Breast epithelium (tissue), 4 donors: ENCODE results near the gene RPL22L1. TPM values are rescaled to one million over a fixed set of nuclear protein-coding genes. Genes with fewer than 3 reads are reported as not detected.

ENCODE experiments used
- DNase-seq, 2 donors: peaks; one replicate each; pipeline ENCODE4 v3.0.0-alpha.2; 2019; ENCODE audit warnings: low spot score in 2 of 2
- H3K27ac ChIP-seq, 2 donors: fragments of 200-600 bp; sonication (generic) in 1 of 2; one replicate each; pipeline ENCODE4 v1.5.1; 2016 to 2019; ENCODE audit warnings: mild to moderate bottlenecking in 1 of 2
- H3K27me3 ChIP-seq, 2 donors: fragments of 200-600 bp; sonication (generic) in 1 of 2; one replicate each; pipeline versions ENCODE4 v1.5.1 to v1.6.0; 2017 to 2019; ENCODE audit warnings: control low read depth in 1 of 2, mild to moderate bottlenecking in 1 of 2
- H3K36me3 ChIP-seq: fragments of 200-600 bp; one replicate; pipeline ENCODE4 v1.5.1; 2019
- H3K4me1 ChIP-seq, 2 donors: fragments of 200-600 bp; sonication (generic); one replicate each; pipeline ENCODE4 v1.5.1; 2016 to 2019; ENCODE audit warnings: control low read depth in 1 of 2
- H3K4me3 ChIP-seq, 3 donors: fragments of 200-600 bp; sonication (generic); 1 replicate in 2 of 3; 2 replicates in 1 of 3; pipeline ENCODE4 v1.5.1; 2016 to 2019; ENCODE audit warnings: mild to moderate bottlenecking in 3 of 3, moderate library complexity in 2 of 3
- H3K9me3 ChIP-seq, 2 donors: fragments of 200-600 bp; sonication (generic) in 1 of 2; one replicate each; pipeline ENCODE4 v1.5.1; 2016 to 2019; ENCODE audit warnings: control low read depth in 1 of 2
- POLR2A ChIP-seq: fragments of 450-650 bp; IDR thresholded peaks from one replicate; pipeline ENCODE4 v1.6.1; 2016; ENCODE audit warnings: antibody characterized with exemption, mild to moderate bottlenecking, moderate library complexity
- POLR2AphosphoS5 ChIP-seq, 3 donors: sonication (generic); formaldehyde crosslinking; IDR thresholded peaks; one replicate each; pipeline ENCODE4 v1.6.1; 2017; ENCODE audit warnings: antibody characterized with exemption in 3 of 3
- intact Hi-C: fragments of 100-400 bp; cut with DNase I; formaldehyde crosslinking; loops from one replicate; pipeline ENCODE4 v1.15.1; 2023; ENCODE audit warnings: low total_unique reads
- total RNA-seq, 3 donors: library from RNA; depleted of rRNA; stranded (reverse); fragments of >200 nt; gene quantifications; one replicate each; pipeline ENCODE4 v1.1.0, GENCODE V29; 2016
- TF ChIP-seq, protein P1 (sequence below), 3 donors: fragments of 450-650 bp; IDR thresholded peaks; one replicate each; pipeline ENCODE4 v1.5.1; 2016 to 2017; ENCODE audit warnings: antibody characterized with exemption in 3 of 3, mild to moderate bottlenecking in 3 of 3, moderate library complexity in 3 of 3

The RPL22L1 gene
- total RNA-seq, 3 donors from 2014 or later: 36.5 to 196 (median 114) TPM

DNA sequence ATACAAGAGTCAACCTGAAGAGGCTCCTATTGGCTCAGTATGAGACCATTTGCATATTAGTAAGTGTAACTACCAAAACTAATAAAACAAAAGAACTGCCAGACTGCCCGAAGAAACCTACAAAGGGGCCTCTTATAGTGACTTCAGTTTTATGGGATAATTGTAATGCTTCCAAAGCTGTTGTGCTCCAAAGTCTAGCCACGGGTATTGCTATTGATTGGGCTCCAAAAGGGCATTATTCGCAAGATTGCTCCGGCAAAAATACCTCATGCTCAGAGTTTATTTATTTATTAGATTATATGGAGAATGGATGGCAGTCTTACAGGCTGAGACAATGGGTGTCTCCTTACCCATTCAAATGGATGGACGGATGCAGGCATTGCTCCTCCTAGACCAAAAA lies 11.4 kb downstream of the RPL22L1 start:
- H3K9me3 ChIP-seq: no peaks in the 10 kb centered on the region
- intact Hi-C loops: no loop called here
- no peak overlapping the region for H3K27ac ChIP-seq
- no peaks in the 10 kb centered on the region for H3K4me1 ChIP-seq
- H3K36me3 ChIP-seq: no peaks in the 10 kb centered on the region
- no peak for DNase-seq
- no peaks in the 10 kb centered on the region for H3K27me3 ChIP-seq
- no peak overlapping the region for H3K4me3 ChIP-seq
- no peak for TF ChIP-seq POLR2A
- TF ChIP-seq, protein P1, sequence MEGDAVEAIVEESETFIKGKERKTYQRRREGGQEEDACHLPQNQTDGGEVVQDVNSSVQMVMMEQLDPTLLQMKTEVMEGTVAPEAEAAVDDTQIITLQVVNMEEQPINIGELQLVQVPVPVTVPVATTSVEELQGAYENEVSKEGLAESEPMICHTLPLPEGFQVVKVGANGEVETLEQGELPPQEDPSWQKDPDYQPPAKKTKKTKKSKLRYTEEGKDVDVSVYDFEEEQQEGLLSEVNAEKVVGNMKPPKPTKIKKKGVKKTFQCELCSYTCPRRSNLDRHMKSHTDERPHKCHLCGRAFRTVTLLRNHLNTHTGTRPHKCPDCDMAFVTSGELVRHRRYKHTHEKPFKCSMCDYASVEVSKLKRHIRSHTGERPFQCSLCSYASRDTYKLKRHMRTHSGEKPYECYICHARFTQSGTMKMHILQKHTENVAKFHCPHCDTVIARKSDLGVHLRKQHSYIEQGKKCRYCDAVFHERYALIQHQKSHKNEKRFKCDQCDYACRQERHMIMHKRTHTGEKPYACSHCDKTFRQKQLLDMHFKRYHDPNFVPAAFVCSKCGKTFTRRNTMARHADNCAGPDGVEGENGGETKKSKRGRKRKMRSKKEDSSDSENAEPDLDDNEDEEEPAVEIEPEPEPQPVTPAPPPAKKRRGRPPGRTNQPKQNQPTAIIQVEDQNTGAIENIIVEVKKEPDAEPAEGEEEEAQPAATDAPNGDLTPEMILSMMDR (IDR thresholded peaks at IDR 0.05): no peak
- TF ChIP-seq POLR2AphosphoS5 (IDR thresholded peaks at IDR 0.05): no peak

GRCh38 chr3:170852324-170852723 lies 17.7 kb downstream of the RPL22L1 start:
- H3K9me3 ChIP-seq: no peaks in the 10 kb centered on the region
- H3K36me3 ChIP-seq: no peaks in the 10 kb centered on the region
- no peak for TF ChIP-seq POLR2AphosphoS5 (IDR thresholded peaks at IDR 0.05)
- TF ChIP-seq, protein P1 (IDR thresholded peaks at IDR 0.05): no peak
- TF ChIP-seq POLR2A: no peak
- no peak for DNase-seq
- no peaks in the 10 kb centered on the region for H3K4me1 ChIP-seq
- H3K4me3 ChIP-seq: no peak overlapping the region
- H3K27me3 ChIP-seq: no peaks in the 10 kb centered on the region
- H3K27ac ChIP-seq: no peak overlapping the region
- intact Hi-C loops: no loop called here

DNA sequence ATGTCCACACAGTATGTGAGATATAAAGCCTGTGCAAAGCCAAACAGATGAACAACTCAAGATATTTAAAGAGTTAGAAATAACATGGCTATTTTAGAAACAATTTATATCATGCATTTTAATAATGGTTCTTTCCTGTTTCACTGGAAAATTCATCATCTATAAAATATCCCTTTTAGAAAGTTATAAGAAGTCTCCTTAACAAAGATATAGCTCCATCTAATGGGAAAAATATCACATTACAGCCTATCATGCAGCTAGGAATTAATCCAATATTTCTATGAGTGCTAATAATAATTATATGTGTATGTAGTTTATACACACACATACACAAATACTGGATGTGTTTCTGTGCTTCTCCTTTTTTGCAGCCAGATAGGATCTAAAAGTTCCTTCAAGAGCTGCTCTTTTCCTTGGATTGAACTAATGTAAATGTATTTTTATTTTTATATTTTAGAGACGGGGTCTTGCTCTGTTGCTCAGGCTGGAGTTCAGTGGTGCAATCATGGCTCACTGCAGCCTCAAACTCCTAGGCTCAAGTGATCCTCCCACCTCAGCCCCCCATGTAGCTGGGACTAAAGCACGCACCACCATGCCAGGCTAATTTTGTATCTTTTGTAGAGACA lies 21.6 kb downstream of the RPL22L1 start:
- Histone ChIP-seq H3K36me3 (no peaks in the 10 kb centered on the region), H3K4me1 (no peaks in the 10 kb centered on the region), H3K9me3 (no peaks in the 10 kb centered on the region), H3K27ac (no peak overlapping the region), H3K27me3 (no peaks in the 10 kb centered on the region), H3K4me3 (no peak overlapping the region)
- TF ChIP-seq POLR2AphosphoS5 (IDR thresholded peaks at IDR 0.05) (no peak), POLR2A (no peak)
- TF ChIP-seq, protein P1 (IDR thresholded peaks at IDR 0.05): no peak
- intact Hi-C loops: no loop called here
- no peak for DNase-seq

GRCh38 chr3:170844377-170844776 lies 25.6 kb downstream of the RPL22L1 start:
- TF ChIP-seq, protein P1 (IDR thresholded peaks at IDR 0.05): no peak
- TF ChIP-seq POLR2A (no peak), POLR2AphosphoS5 (IDR thresholded peaks at IDR 0.05) (no peak)
- no peak overlapping the region for H3K4me3 ChIP-seq
- H3K9me3 ChIP-seq: no peaks in the 10 kb centered on the region
- no peaks in the 10 kb centered on the region for H3K36me3 ChIP-seq
- H3K27ac ChIP-seq: no peak overlapping the region
- DNase-seq: no peak
- no peaks in the 10 kb centered on the region for H3K27me3 ChIP-seq
- intact Hi-C loops: no loop called here
- H3K4me1 ChIP-seq: no peaks in the 10 kb centered on the region

- Histone ChIP-seq H3K27me3 (no peaks in the 10 kb centered on the region), H3K36me3 (no peaks in the 10 kb centered on the region), H3K27ac (no peak overlapping the region), H3K4me1 (no peaks in the 10 kb centered on the region), H3K9me3 (no peaks in the 10 kb centered on the region), H3K4me3 (no peak overlapping the region)
- TF ChIP-seq, protein P1 (IDR thresholded peaks at IDR 0.05): no peak
- TF ChIP-seq POLR2A (no peak), POLR2AphosphoS5 (IDR thresholded peaks at IDR 0.05) (no peak)
- intact Hi-C loops: no loop called here
- DNase-seq: no peak
Measured at GRCh38 chr3:170840291-170840859, 29.6 kb downstream of the RPL22L1 start.
